Osteocyte (in vitro differentiated cells): ENCODE data around the gene CCDC51. TPM values are rescaled to one million over a fixed set of nuclear protein-coding genes. Genes with fewer than 3 reads are reported as not detected.

Experiments
- DNase-seq: peaks from one replicate; pipeline ENCODE4 v3.0.0; 2021; ENCODE audit warnings: mixed read lengths; ENCODE audit not compliant: unreplicated experiment; ENCODE audit errors: extremely low spot score
- H3K27ac Mint-ChIP-seq: one replicate; pipeline ENCODE4 v1.8.0; 2021; ENCODE audit warnings: mild to moderate bottlenecking, mixed read lengths; ENCODE audit not compliant: unreplicated experiment
- H3K27me3 Mint-ChIP-seq: one replicate; pipeline ENCODE4 v1.8.0; 2021; ENCODE audit warnings: mixed read lengths; ENCODE audit not compliant: unreplicated experiment
- H3K36me3 Mint-ChIP-seq: one replicate; pipeline ENCODE4 v1.8.0; 2021; ENCODE audit warnings: mixed read lengths; ENCODE audit not compliant: unreplicated experiment
- H3K4me1 Mint-ChIP-seq: one replicate; pipeline ENCODE4 v1.8.0; 2021; ENCODE audit warnings: mixed read lengths; ENCODE audit not compliant: unreplicated experiment
- H3K4me3 Mint-ChIP-seq: one replicate; pipeline ENCODE4 v1.8.0; 2021; ENCODE audit warnings: mild to moderate bottlenecking, moderate library complexity, mixed read lengths; ENCODE audit not compliant: unreplicated experiment
- H3K9me3 Mint-ChIP-seq: one replicate; pipeline ENCODE4 v1.8.0; 2021; ENCODE audit warnings: mixed read lengths; ENCODE audit not compliant: unreplicated experiment
- total RNA-seq: library from RNA; stranded (reverse); gene quantifications from 2 replicates; pipeline ENCODE4 v1.2.1, GENCODE V29; 2021
- TF ChIP-seq, protein P1 (sequence below): fragments of 200-600 bp; sonication (generic); IDR thresholded peaks from 2 replicates; pipeline ENCODE4 v1.5.0; 2021; ENCODE audit warnings: antibody characterized with exemption, mild to moderate bottlenecking, moderate library complexity

Gene CCDC51
- total RNA-seq, 1 donor from 2014 or later: 11.3 TPM

DNA sequence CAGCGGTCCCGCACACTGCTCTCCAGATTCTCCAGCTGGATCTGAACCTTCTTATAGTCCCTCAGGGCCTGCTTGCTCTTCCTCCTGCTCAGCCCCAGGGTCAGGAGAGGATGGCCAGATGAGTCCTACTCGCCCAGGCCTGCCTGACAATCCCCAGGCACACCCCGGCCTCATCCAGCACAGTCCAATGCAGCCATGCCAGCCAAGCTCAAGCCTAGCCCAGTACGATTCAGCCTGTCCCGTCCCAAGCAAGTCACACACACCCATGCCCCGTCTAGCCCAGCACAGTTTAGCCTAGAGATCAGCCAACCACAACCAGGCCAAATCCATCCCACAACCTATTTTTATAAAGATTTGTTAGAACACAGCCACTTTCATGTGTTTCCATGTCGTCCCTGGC is 26.8 kb downstream of the CCDC51 start:
- Mint-ChIP-seq H3K4me1 (no peaks in the 10 kb centered on the region), H3K9me3 (no peaks in the 10 kb centered on the region), H3K36me3 (peaks cover 45% of the 10 kb centered on the region), H3K4me3 (no peak overlapping the region), H3K27me3 (no peaks in the 10 kb centered on the region), H3K27ac (no peak overlapping the region)
- TF ChIP-seq, protein P1, sequence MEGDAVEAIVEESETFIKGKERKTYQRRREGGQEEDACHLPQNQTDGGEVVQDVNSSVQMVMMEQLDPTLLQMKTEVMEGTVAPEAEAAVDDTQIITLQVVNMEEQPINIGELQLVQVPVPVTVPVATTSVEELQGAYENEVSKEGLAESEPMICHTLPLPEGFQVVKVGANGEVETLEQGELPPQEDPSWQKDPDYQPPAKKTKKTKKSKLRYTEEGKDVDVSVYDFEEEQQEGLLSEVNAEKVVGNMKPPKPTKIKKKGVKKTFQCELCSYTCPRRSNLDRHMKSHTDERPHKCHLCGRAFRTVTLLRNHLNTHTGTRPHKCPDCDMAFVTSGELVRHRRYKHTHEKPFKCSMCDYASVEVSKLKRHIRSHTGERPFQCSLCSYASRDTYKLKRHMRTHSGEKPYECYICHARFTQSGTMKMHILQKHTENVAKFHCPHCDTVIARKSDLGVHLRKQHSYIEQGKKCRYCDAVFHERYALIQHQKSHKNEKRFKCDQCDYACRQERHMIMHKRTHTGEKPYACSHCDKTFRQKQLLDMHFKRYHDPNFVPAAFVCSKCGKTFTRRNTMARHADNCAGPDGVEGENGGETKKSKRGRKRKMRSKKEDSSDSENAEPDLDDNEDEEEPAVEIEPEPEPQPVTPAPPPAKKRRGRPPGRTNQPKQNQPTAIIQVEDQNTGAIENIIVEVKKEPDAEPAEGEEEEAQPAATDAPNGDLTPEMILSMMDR: no peak
- DNase-seq: no peak

DNA sequence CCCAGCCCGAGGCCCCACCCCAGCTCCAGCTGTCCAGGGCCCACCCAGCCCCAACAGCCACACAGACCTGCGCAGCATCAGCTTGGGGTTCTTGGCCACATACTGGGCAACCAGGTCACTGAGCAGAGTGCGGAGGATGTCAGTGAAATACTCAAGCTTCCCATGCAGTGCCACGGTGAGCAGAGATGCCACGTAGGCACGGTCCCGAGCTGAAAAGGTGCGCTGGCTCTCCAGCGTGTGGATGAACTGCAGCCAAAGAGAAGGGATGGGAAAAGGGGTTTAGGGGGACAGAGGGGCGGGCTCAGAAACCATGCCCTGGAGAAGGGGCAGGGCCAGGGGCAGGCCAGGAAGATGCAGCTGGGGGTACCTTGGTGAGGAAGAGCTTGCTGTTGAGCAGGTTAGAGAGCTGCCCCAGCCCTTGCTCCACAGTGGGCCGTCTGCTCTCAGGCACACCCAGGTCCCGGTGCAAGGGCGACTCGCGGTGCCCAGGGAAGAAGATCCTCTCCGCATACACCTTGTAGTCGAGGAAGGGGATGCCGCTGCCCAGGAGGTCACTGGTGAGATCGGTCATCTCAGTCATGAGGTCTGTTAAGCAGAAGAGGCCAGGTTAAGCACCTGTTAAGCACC is 27.4 kb downstream of the CCDC51 start:
- Mint-ChIP-seq H3K36me3 (peaks cover 46% of the 10 kb centered on the region), H3K27ac (no peak overlapping the region), H3K9me3 (no peaks in the 10 kb centered on the region), H3K4me3 (no peak overlapping the region), H3K4me1 (no peaks in the 10 kb centered on the region), H3K27me3 (no peaks in the 10 kb centered on the region)
- TF ChIP-seq, protein P1: no peak
- no peak for DNase-seq

DNA sequence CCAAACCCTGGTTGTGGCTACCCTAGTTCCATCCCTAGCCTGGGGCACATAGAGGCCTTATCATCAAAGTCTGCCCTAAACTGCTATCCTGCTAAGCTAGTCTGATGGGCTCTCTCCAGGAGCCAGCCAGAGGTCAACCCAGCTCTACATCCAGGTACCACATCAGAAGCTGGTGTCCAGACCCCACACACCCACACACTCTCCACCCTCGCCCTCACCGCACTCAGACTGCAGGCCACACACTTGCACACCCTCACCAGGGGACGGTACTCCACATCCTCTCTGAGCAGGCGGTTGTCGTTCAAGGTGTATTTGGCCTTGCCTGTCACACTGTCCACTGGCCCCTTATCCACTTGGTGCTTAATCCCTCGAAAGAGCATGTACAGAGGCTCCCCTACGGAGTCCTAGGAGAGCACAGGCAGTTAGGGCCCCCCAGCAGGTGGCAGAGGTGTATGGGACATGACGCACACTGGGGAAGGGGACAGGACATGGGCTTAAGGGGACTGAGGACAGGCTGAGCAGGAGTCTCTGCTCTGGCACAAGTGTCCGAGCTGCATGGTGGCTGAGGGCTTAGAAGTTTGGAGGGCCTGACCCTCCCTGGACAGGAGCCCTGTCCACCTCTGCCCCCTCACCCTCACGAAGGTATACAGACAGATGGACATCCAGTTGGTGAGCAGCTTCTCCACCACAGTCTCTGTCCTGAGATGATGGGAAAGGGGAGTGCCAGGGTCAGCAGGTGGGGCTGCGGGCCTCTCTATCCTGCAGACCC is 28.1 kb downstream of the CCDC51 start:
- H3K27me3 Mint-ChIP-seq: no peaks in the 10 kb centered on the region
- H3K27ac Mint-ChIP-seq: no peak overlapping the region
- peaks cover 46% of the 10 kb centered on the region for H3K36me3 Mint-ChIP-seq
- DNase-seq: no peak
- H3K4me1 Mint-ChIP-seq: no peaks in the 10 kb centered on the region
- H3K4me3 Mint-ChIP-seq: no peak overlapping the region
- no peaks in the 10 kb centered on the region for H3K9me3 Mint-ChIP-seq
- TF ChIP-seq, protein P1: no peak

DNA sequence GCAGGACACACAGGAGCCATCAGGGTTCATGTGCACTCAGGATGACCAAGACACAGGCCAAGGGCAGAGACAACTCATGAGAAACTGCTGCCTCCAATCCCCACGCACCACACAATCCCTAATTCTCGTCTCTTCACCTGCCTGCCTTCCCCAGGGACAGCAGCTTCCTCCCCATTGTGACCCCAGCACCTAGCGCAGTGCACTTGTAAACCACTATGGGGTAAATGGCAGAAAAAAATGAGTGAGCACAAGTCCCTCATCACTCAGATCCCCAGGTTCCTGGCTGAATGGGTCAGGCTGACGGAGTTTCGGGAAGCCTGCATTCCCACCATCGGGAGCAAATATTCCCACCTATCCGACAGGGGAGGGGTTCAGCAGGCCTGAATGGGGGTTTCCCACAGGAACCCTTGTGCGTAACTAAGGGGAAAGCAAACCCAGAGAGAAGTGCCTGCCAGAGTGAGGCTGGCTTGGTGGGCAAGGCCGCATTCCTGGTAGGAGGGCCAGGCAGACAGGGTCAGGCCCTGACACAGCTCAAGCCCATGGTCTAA is 28.8 kb downstream of the CCDC51 start:
- H3K27me3 Mint-ChIP-seq: no peaks in the 10 kb centered on the region

More for the DNA sequence above, 28.8 kb downstream of the CCDC51 start:
- TF ChIP-seq, protein P1: no peak
- no peak overlapping the region for H3K27ac Mint-ChIP-seq
- H3K36me3 Mint-ChIP-seq: peaks cover 45% of the 10 kb centered on the region
- DNase-seq: no peak
- H3K9me3 Mint-ChIP-seq: no peaks in the 10 kb centered on the region
- H3K4me1 Mint-ChIP-seq: no peaks in the 10 kb centered on the region
- no peak overlapping the region for H3K4me3 Mint-ChIP-seq
